Gastrocnemius medialis (tissue), 4 donors: ENCODE results near the gene CA10. TPM values are rescaled to one million over a fixed set of nuclear protein-coding genes. Genes with fewer than 3 reads are reported as not detected.

Experiments used
- ATAC-seq, 2 donors: fragments of 150-250 bp; one replicate each; pipeline ENCODE4 v1.9.1; 2016
- DNase-seq, 2 donors: peaks; one replicate each; pipeline ENCODE4 v3.0.0-alpha.2; 2019
- H3K27ac ChIP-seq, 4 donors: fragments of 200-600 bp; sonication (generic); 1 replicate in 1 of 4; 2 replicates in 3 of 4; pipeline ENCODE4 v1.5.1; 2016 to 2018; ENCODE audit warnings: mild to moderate bottlenecking in 2 of 4, moderate library complexity in 1 of 4
- H3K27me3 ChIP-seq, 3 donors: fragments of 200-600 bp; sonication (generic) in 2 of 3; 1 replicate in 1 of 3; 2 replicates in 2 of 3; pipeline versions ENCODE4 v1.5.1 to v1.6.0; 2016 to 2019; ENCODE audit warnings: mild to moderate bottlenecking in 1 of 3, moderate library complexity in 1 of 3
- H3K36me3 ChIP-seq, 2 donors: fragments of 200-600 bp; sonication (generic) in 1 of 2; one replicate each; pipeline ENCODE4 v1.5.1; 2017 to 2018
- H3K4me1 ChIP-seq, 2 donors: fragments of 200-600 bp; sonication (generic) in 1 of 2; one replicate each; pipeline ENCODE4 v1.5.1; 2016 to 2017; ENCODE audit warnings: mild to moderate bottlenecking in 2 of 2
- H3K4me3 ChIP-seq, 4 donors: fragments of 200-600 bp; sonication (generic) in 3 of 4; 1 replicate in 1 of 4; 2 replicates in 3 of 4; pipeline ENCODE4 v1.5.1; 2016 to 2019; ENCODE audit warnings: mild to moderate bottlenecking in 2 of 4
- H3K9me3 ChIP-seq, 3 donors: fragments of 200-600 bp; sonication (generic) in 2 of 3; 1 replicate in 1 of 3; 2 replicates in 2 of 3; pipeline ENCODE4 v1.5.1; 2016 to 2019
- CTCF ChIP-seq, 5 experiments: fragments of 450-650 bp in 3 of 5; fragments of 200-600 bp in 2 of 5; sonication (generic) in 2 of 5; IDR thresholded peaks in 4 of 5; conservative IDR thresholded peaks in 1 of 5; 1 replicate in 4 of 5; 2 replicates in 1 of 5; pipeline ENCODE4 v1.5.1; 2016 to 2019; ENCODE audit warnings: antibody characterized with exemption in 5 of 5, mild to moderate bottlenecking in 3 of 5, moderate library complexity in 3 of 5
- POLR2A ChIP-seq, 2 donors: fragments of 450-650 bp; IDR thresholded peaks; one replicate each; pipeline ENCODE4 v1.6.1; 2017; ENCODE audit warnings: antibody characterized with exemption in 2 of 2, mild to moderate bottlenecking in 2 of 2, moderate library complexity in 2 of 2
- in situ Hi-C, 4 donors: fragments of 200-750 bp; cut with MboI; loops; one replicate each; pipeline versions ENCODE4 v1.15.0 to v1.8.0; 2017; ENCODE audit warnings: low sequenced_read_pairs in 4 of 4
- intact Hi-C: fragments of 100-400 bp; cut with DNase I; formaldehyde crosslinking; loops from one replicate; pipeline ENCODE4 v1.15.1; 2023; ENCODE audit warnings: low total_unique reads
- total RNA-seq, 4 donors: library from RNA; depleted of rRNA; stranded (reverse); fragments of >200 nt; gene quantifications; one replicate each; pipeline versions ENCODE4 v1.1.0 to v1.2.3, GENCODE V29; 2016

The CA10 gene
- total RNA-seq, 4 donors from 2014 or later, result not detected

GRCh38 chr17:52024300-52024870 is 134.1 kb downstream of the CA10 start:
- Histone ChIP-seq H3K27ac (no peak overlapping the region), H3K4me3 (no peak overlapping the region), H3K4me1 (no peaks in the 10 kb centered on the region), H3K9me3 (no peaks in the 10 kb centered on the region), H3K27me3 (no peaks in the 10 kb centered on the region), H3K36me3 (no peaks in the 10 kb centered on the region)
- no peak for DNase-seq
- intact Hi-C loops (no loop called here), in situ Hi-C loops (loop anchor here in 1 of 4 donors (25.0 kb wide), 1 partner anchor 88 kb away; no protein-coding TSS in a partner anchor)
- TF ChIP-seq POLR2A (IDR thresholded peaks at IDR 0.05), result no peak
- no peak for TF ChIP-seq CTCF (IDR thresholded peaks at IDR 0.05 in 4 of 5, conservative IDR thresholded peaks at IDR 0.05 in 1 of 5)
- ATAC-seq, result no peak

- intact Hi-C loops, result no loop called here
Observed at GRCh38 chr17:52011064-52011463, 147.4 kb downstream of the CA10 start.

GRCh38 chr17:51999654-52000053 is 158.9 kb downstream of the CA10 start:
- intact Hi-C loops, result no loop called here
- no peaks in the 10 kb centered on the region for H3K36me3 ChIP-seq
- ATAC-seq, result no peak
- H3K9me3 ChIP-seq, result no peaks in the 10 kb centered on the region
- TF ChIP-seq CTCF (IDR thresholded peaks at IDR 0.05 in 4 of 5, conservative IDR thresholded peaks at IDR 0.05 in 1 of 5) (no peak), POLR2A (IDR thresholded peaks at IDR 0.05) (no peak)
- no peak overlapping the region for H3K4me3 ChIP-seq
- no peak for DNase-seq
- H3K4me1 ChIP-seq, result no peaks in the 10 kb centered on the region
- no peaks in the 10 kb centered on the region for H3K27me3 ChIP-seq
- no peak overlapping the region for H3K27ac ChIP-seq
- in situ Hi-C loops, result loop anchor here in 1 of 4 donors (25.0 kb wide), 1 partner anchor 113 kb away; no protein-coding TSS in a partner anchor

More at GRCh38 chr17:52011064-52011463, 147.4 kb downstream of the CA10 start:
- Histone ChIP-seq H3K27ac (no peak overlapping the region), H3K36me3 (no peaks in the 10 kb centered on the region), H3K9me3 (no peaks in the 10 kb centered on the region), H3K4me1 (no peaks in the 10 kb centered on the region), H3K27me3 (no peaks in the 10 kb centered on the region), H3K4me3 (no peak overlapping the region)
- in situ Hi-C loops, result loop anchor here in 1 of 4 donors (25.0 kb wide), 1 partner anchor 101 kb away; no protein-coding TSS in a partner anchor
- no peak for ATAC-seq
- DNase-seq, result no peak
- TF ChIP-seq POLR2A (IDR thresholded peaks at IDR 0.05), result no peak
- TF ChIP-seq CTCF (IDR thresholded peaks at IDR 0.05 in 4 of 5, conservative IDR thresholded peaks at IDR 0.05 in 1 of 5), result no peak

- intact Hi-C loops (no loop called here), in situ Hi-C loops (no loop called here)
- DNase-seq (no peak), ATAC-seq (no peak)
- Histone ChIP-seq H3K4me3 (no peak overlapping the region), H3K27ac (no peak overlapping the region), H3K9me3 (no peaks in the 10 kb centered on the region), H3K36me3 (no peaks in the 10 kb centered on the region), H3K4me1 (no peaks in the 10 kb centered on the region), H3K27me3 (no peaks in the 10 kb centered on the region)
- TF ChIP-seq CTCF (IDR thresholded peaks at IDR 0.05 in 4 of 5, conservative IDR thresholded peaks at IDR 0.05 in 1 of 5) (no peak), POLR2A (IDR thresholded peaks at IDR 0.05) (no peak)
Observed at GRCh38 chr17:51997723-51998122, 160.8 kb downstream of the CA10 start.
